Endothelial cell of umbilical vein (primary cell): Measurements from ENCODE around the gene CLEC14A. TPM values are rescaled to one million over a fixed set of nuclear protein-coding genes. Genes with fewer than 3 reads are reported as not detected.

Experiments
- BruUV-seq: library from RNA; stranded (reverse); fragments of 400-500 nt; replicated peaks from 2 replicates; lab custom pipeline; 2021; lab: Mats Ljungman, UMichigan
- CTCF ChIA-PET: fragments of 300-600, 350-600 bp; sonication (Branson Sonifier 250); formaldehyde crosslinking; loops from one replicate; lab custom pipeline; 2021; ENCODE audit warnings: antibody characterized with exemption, inconsistent platforms; lab: Charles Lee
- POLR2A ChIA-PET: fragments of 300-600, 350-600 bp; sonication (Branson Sonifier 250); formaldehyde crosslinking; loops from one replicate; lab custom pipeline; 2021; ENCODE audit warnings: antibody characterized with exemption, inconsistent platforms; lab: Charles Lee
- DNase-seq: peaks from one replicate; pipeline ENCODE4 v3.0.0-alpha.2; 2011; ENCODE audit warnings: low read depth, low spot score
- FAIRE-seq: peaks from 2 replicates; lab custom pipeline; 2011; peaks lifted over from hg19 to GRCh38; lab: Jason Lieb, UNC
- H2AFZ ChIP-seq: 2 replicates; pipeline ENCODE4 v1.6.0; 2012; ENCODE audit warnings: low read depth, low read length, control low read depth, inconsistent platforms
- H3K27ac ChIP-seq: 2 replicates; pipeline ENCODE4 v1.5.1; 2011; ENCODE audit warnings: low read depth, mild to moderate bottlenecking, control low read depth, low read length, moderate library complexity; ENCODE audit not compliant: insufficient read depth
- H3K27me3 ChIP-seq, 2 experiments: 2 replicates each; pipeline versions ENCODE4 v1.6.0 to v1.6.1; 2011; ENCODE audit warnings: low read length in 2 of 2, mixed read lengths in 1 of 2; ENCODE audit not compliant: control insufficient read depth in 2 of 2, insufficient read depth in 2 of 2
- H3K36me3 ChIP-seq, 2 experiments: 2 replicates in 1 of 2; 3 replicates in 1 of 2; pipeline ENCODE4 v1.5.1; 2011; ENCODE audit warnings: low read length in 2 of 2, mild to moderate bottlenecking in 1 of 2, moderate library complexity in 1 of 2; ENCODE audit not compliant: control insufficient read depth in 2 of 2, insufficient read depth in 2 of 2; ENCODE audit errors: extremely low read depth in 1 of 2
- H3K4me1 ChIP-seq: 3 replicates; pipeline ENCODE4 v1.5.1; 2011; ENCODE audit warnings: mild to moderate bottlenecking, low read length; ENCODE audit not compliant: control insufficient read depth, insufficient read depth; ENCODE audit errors: extremely low read depth
- H3K4me2 ChIP-seq: 2 replicates; pipeline ENCODE4 v1.6.1; 2011; ENCODE audit warnings: low read length, control low read depth, mixed read lengths; ENCODE audit not compliant: insufficient read depth
- H3K4me3 ChIP-seq, 3 experiments: fragments of 200-600 bp in 1 of 3; sonication (generic), shearing (Covaris generic) in 1 of 3; replicated peaks in 1 of 3; 2 replicates each; pipeline ENCODE4 v1.5.1; 2011 to 2016; ENCODE audit warnings: control low read depth in 3 of 3, low read length in 3 of 3, mild to moderate bottlenecking in 2 of 3, inconsistent platforms in 1 of 3, low read depth in 1 of 3, moderate library complexity in 1 of 3; ENCODE audit not compliant: insufficient read depth in 1 of 3
- H3K79me2 ChIP-seq: 2 replicates; pipeline ENCODE4 v1.6.0; 2012; ENCODE audit warnings: low read length, inconsistent platforms; ENCODE audit not compliant: control insufficient read depth, insufficient read depth
- H3K9ac ChIP-seq: replicated peaks from 2 replicates; pipeline ENCODE3; 2011; ENCODE audit warnings: low read length, control low read depth; ENCODE audit not compliant: insufficient read depth; ENCODE audit errors: extremely low read depth
- H3K9me1 ChIP-seq: replicated peaks from 3 replicates; pipeline ENCODE4 v1.6.0; 2011; ENCODE audit warnings: mild to moderate bottlenecking, low read length; ENCODE audit not compliant: control insufficient read depth, insufficient read depth; ENCODE audit errors: extremely low read depth
- H3K9me3 ChIP-seq: replicated peaks from 2 replicates; pipeline ENCODE4 v1.5.1; 2012; ENCODE audit warnings: low read length, inconsistent platforms; ENCODE audit not compliant: control insufficient read depth, insufficient read depth
- H4K20me1 ChIP-seq: replicated peaks from 2 replicates; pipeline ENCODE3; 2011; ENCODE audit warnings: mild to moderate bottlenecking, low read length; ENCODE audit not compliant: control insufficient read depth, insufficient read depth; ENCODE audit errors: extremely low read depth
- CTCF ChIP-seq, 2 donors: IDR thresholded peaks; 1 replicate in 1 of 2; 2 replicates in 1 of 2; pipeline ENCODE4 v1.5.1; 2011; ENCODE audit warnings: low read length in 2 of 2, mild to moderate bottlenecking in 2 of 2, moderate library complexity in 2 of 2, control low read depth in 1 of 2, inconsistent platforms in 1 of 2, low read depth in 1 of 2; ENCODE audit not compliant: insufficient read depth in 1 of 2; ENCODE audit errors: extremely low read depth in 1 of 2
- GATA2 ChIP-seq: IDR thresholded peaks from 2 replicates; pipeline ENCODE4 v1.7.0; 2011; ENCODE audit warnings: low read depth, mild to moderate bottlenecking, moderate library complexity, mixed read lengths, low read length; ENCODE audit not compliant: insufficient read length, insufficient read depth
- MYC ChIP-seq: IDR thresholded peaks from one replicate; pipeline ENCODE4 v1.6.1; 2011; ENCODE audit warnings: mild to moderate bottlenecking, low read depth, low read length
- dilution Hi-C: fragments of 300-500 bp; cut with MboI; formaldehyde crosslinking; loops from one replicate; pipeline ENCODE4 v1.15.0; 2019; ENCODE audit warnings: low sequenced_read_pairs; ENCODE audit not compliant: extremely low pct_ligation_motif_present
- intact Hi-C: fragments of 100-400 bp; cut with micrococcal nuclease; formaldehyde crosslinking; loops from one replicate; pipeline ENCODE4 v1.10.0; 2022
- polyA plus RNA-seq, 4 experiments: library from polyadenylated mRNA; depleted of rRNA in 3 of 4; stranded (reverse) in 3 of 4; unstranded in 1 of 4; fragments of >200 nt; gene quantifications; 2 replicates each; pipeline versions ENCODE4 v1.2.1 to v1.2.3, GENCODE V29; 2011 to 2012; ENCODE audit warnings: missing spikeins in 1 of 4
- total RNA-seq: library from RNA; stranded (reverse); gene quantifications from 2 replicates; pipeline ENCODE4 v1.2.3, GENCODE V29; 2021

Gene CLEC14A
- total and polyA plus RNA-seq, 2 donors (not counting 3 experiments of a cell fraction or from before 2014, with no cell fraction given): 396 to 562 TPM

GRCh38 chr14:38208618-38209562 lies 47.0 kb downstream of the CLEC14A start:
- Histone ChIP-seq H3K9me3 (no peaks in the 10 kb centered on the region), H4K20me1 (no peaks in the 10 kb centered on the region), H3K79me2 (no peaks in the 10 kb centered on the region), H2AFZ (peak overlapping the region; percentile 81), H3K4me3 (peak overlapping the region; percentile 34 to 58 (median 44)), H3K27me3 (no peaks in the 10 kb centered on the region), H3K4me2 (peak overlapping the region; percentile 95), H3K9ac (peak overlapping the region; percentile 11), H3K36me3 (no peaks in the 10 kb centered on the region), H3K9me1 (no peaks in the 10 kb centered on the region), H3K27ac (no peak overlapping the region), H3K4me1 (peaks cover 36% of the 10 kb centered on the region)
- dilution Hi-C loops: no loop called here
- DNase-seq (peak; percentile 47), FAIRE-seq (no peak)
- ChIA-PET CTCF (interaction anchor here (0.7 to 3.0 kb wide), 11 partner anchors 11 to 825 kb away, joined by 3 to 12 read pairs (median 6); partner anchors contain the start of gene CLEC14A), POLR2A (no interaction called here)
- no TSS peak for BruUV-seq
- no peak for TF ChIP-seq MYC
- peak in 1 of 2 donors; percentile 48 for TF ChIP-seq CTCF (IDR thresholded peaks at IDR 0.05; ENCODE audit: extremely low read depth in 1 of 2, insufficient read depth in 1 of 2, low read depth in 1 of 2, low read length in 2 of 2)
- no peak for TF ChIP-seq GATA2
- intact Hi-C loops: loop anchor here (1.0 to 5.0 kb wide), 3 partner anchors 47 to 808 kb away; partner anchors contain the start of gene CLEC14A
